Body of pancreas (tissue), 4 donors: ENCODE results near the gene PALMD.

ENCODE experiments used
- CTCF ChIP-seq, 7 experiments: fragments of 450-650 bp in 4 of 7; fragments of 200-600 bp in 3 of 7; sonication (generic) in 3 of 7; IDR thresholded peaks; one replicate each; pipeline ENCODE4 v1.5.1; 2016 to 2019; ENCODE audit warnings: antibody characterized with exemption in 7 of 7
- POLR2A ChIP-seq, 3 donors: fragments of 450-650 bp; IDR thresholded peaks; one replicate each; pipeline ENCODE4 v1.6.1; 2016; ENCODE audit warnings: antibody characterized with exemption in 3 of 3, mild to moderate bottlenecking in 2 of 3

GRCh38 chr1:99726818-99727217, 80.9 kb downstream of the PALMD start:
- TF ChIP-seq CTCF (IDR thresholded peaks at IDR 0.05), result no peak
- TF ChIP-seq POLR2A (IDR thresholded peaks at IDR 0.05), result no peak
